ENCODE results near the gene ISY1. TPM values are rescaled to one million over a fixed set of nuclear protein-coding genes. Genes with fewer than 3 reads are reported as not detected.

ISY1 gene
- total RNA-seq, 4 donors from 2014 or later: 15.8 to 23.0 (median 19.3) TPM

GRCh38 chr3:129100274-129100673, 60.6 kb downstream of the ISY1 start:
- no peak for TF ChIP-seq CTCF (IDR thresholded peaks at IDR 0.05; ENCODE audit: low read depth)

GRCh38 chr3:129095285-129095684, 65.6 kb downstream of the ISY1 start:
- no peak for TF ChIP-seq CTCF (IDR thresholded peaks at IDR 0.05; ENCODE audit: low read depth)

DNA sequence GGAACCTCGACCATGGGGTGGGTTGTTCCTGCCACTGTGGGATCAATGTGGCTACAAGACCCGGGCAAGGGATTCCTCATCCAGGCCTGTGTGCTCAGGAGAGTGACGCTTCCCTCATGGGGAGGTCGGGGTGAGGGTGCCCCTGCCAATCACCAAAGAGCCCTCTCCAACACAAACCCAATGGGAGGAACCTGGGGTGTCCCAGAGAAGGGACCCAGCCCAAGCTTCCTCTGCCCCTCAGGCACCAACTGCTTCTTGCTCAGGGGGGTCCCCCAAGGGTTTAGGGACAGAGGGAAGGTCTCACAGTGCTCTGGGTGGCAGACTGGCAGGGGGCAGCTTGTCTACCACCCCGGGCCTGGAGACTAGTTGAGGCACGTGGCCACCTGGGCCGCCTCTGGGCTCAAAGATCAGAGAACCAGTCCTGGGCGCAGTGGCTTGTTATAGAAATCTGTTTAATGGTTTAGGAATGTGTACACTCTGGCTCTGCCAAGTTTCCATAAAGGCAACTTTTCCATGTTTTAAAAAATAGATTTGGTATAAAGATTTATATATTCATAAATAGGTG, 73.6 kb downstream of the ISY1 start:
- TF ChIP-seq CTCF (IDR thresholded peaks at IDR 0.05; ENCODE audit: low read depth): no peak

DNA sequence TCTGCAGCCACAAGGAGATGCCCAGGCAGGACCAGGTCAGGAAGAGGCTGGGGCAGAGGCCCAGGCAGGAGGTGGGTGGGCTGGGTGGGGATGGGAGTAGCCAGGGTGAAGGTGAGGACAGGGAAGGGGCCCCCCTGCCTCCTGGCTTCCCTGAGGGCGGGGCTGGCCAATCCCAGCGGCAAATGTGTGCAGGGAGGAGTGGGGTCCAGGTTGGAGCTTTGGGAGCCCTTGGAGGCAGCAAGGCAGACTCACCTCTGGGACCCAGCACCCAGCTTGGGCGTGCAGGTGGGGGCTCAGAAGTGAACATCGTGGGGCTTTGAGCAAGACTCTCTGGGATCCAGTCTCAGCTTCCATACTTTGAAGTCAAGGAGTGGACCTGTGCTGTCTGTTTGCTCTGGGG, 75.0 kb downstream of the ISY1 start:
- TF ChIP-seq CTCF (IDR thresholded peaks at IDR 0.05; ENCODE audit: low read depth): no peak

DNA sequence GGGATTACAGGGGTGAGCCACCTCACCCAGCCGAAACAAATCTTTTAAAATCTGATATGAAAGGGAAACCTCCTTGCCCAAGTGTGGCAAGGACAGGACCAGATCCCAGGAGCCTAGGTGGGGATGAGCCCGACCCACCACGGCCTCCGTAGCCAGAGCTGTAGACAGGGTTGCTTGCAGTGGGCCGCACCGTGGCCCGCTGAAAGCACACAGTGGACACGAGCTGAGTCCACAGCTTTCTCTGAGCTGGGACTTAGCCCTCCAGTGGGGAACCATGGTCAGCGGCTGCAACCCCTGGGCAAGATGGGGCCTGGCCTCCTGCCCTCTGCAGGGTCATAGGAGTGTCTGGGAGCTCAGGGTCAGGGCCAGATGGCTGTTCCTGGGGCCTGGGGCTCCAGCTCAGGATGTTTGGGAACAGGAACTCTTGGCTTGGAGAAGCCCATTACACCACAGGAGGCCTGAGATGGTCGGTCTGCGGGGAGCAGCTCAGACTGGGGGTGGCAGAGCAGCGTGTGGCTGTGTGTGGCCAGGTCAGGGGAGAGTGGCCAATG, 75.6 kb downstream of the ISY1 start:
- TF ChIP-seq CTCF (IDR thresholded peaks at IDR 0.05; ENCODE audit: low read depth): no peak

DNA sequence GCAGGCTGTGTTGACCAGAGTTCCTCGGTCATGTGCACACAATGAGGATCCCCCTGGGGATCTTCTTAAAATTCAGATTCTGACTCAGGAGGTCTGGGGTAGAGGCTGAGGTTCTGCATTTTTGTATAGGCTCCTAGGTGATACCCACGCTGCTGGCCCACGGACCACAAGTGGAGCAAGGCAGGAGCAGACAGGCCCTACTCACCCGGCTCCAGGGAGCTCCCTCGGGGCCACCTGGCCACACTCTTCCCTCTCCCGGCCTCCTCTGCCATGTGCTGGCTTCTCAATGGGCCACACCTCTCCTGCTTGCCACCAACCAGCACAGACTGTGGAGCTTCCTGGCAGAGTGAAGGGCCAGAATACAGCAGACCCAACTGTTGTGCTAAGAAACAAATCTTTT, 76.4 kb downstream of the ISY1 start:
- no peak for TF ChIP-seq CTCF (IDR thresholded peaks at IDR 0.05; ENCODE audit: low read depth)

GRCh38 chr3:129082026-129082425, 78.8 kb downstream of the ISY1 start:
- TF ChIP-seq CTCF (IDR thresholded peaks at IDR 0.05; ENCODE audit: low read depth): no peak

All from subcutaneous adipose tissue (tissue), 4 donors.